GM18951 (cell line): ENCODE data around the gene MAOA.
"Not testable (repeated sequence)": the region's sequence is repeated elsewhere in the genome, so short reads cannot be mapped to it uniquely, and the experiment has no call there.

Source experiments
- POLR2A ChIP-seq: IDR thresholded peaks from 4 replicates; pipeline ENCODE4 v1.6.1; 2011; ENCODE audit warnings: mild to moderate bottlenecking; ENCODE audit not compliant: insufficient read length, insufficient read depth; ENCODE audit errors: extremely low read depth
- in situ Hi-C: fragments of 300-500 bp; cut with MboI; formaldehyde crosslinking; loops from one replicate; pipeline ENCODE4 v1.12.0; 2022; ENCODE audit warnings: low sequenced_read_pairs, mixed read lengths, inconsistent platforms; ENCODE audit not compliant: unreplicated experiment

The MAOA gene

GRCh38 chrX:43656005-43656494, at the start of gene MAOA:
MAOA (plus strand) TSS chrX:43656299; CDS start chrX:43656342, 43 bp downstream.
- no peak for TF ChIP-seq POLR2A
- in situ Hi-C loops = no loop called here

DNA sequence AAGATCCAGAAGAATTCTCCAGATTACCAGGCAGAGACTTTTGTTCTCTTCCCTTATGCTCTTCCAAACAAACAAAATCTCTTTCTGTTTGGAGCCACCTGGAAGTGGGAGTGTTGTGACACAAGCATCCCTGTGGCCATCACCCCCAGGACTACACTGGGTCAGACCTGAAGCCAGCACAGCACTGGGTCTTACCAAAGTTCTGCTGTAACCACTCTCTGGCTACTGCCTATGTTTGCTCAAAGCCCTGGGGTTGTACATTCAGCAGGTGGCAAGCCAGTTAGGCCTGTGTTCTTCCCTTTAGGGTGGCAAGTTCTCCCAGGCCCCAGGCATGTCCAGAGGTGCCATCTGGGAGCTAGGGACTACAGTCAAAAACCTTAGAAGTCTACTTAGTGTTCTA, 43.7 kb upstream of the MAOA start:
- no peak for TF ChIP-seq POLR2A
- in situ Hi-C loops = no loop called here

- TF ChIP-seq POLR2A = no peak
- in situ Hi-C loops = no loop called here
Measured at GRCh38 chrX:43615660-43616059, 40.4 kb upstream of the MAOA start.

DNA sequence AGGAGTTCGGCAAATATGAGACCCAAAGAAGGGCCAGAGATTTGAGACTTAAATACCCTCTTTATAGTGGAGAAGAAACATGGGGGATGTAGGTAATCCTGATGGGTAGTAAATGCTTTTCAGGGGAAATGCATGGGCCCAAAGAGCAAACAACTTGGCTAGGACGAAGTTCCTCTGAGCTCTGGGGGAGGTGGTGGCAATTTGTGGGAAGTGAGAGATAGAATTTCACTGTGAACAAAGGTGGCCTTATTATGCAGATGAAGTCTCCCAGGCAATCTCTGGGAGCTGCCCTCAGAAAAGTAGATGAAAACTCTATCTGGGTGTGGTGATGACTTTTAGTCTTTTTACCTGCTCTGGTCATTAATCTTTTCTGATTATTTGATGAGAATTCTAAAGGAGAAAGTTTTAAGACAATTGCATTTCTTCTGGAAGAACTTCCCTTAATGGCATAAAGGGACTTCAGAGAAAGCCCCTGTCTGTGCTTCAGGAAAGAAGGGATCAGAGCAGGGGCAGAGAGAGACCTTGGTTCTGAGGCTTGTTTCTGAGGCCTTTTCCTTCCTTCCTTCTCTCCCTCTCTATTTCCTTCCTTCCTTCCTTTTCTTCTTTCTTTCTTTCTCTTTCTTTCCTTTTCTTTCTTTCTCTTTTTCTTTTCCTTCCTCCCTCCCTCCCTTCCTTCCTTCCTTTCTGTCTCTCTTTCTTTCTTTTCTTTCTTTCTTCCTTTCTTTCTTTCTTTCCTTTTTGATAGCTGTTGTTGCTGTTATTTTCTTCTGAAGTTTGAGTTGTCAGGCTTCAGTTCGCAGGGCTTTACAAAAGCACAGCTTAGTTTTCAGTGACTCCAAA, 37.5 kb upstream of the MAOA start:
- in situ Hi-C loops = no loop called here
- no peak for TF ChIP-seq POLR2A

- in situ Hi-C loops = not testable (repeated sequence)
Measured at GRCh38 chrX:43619861-43620260, 36.2 kb upstream of the MAOA start.

DNA sequence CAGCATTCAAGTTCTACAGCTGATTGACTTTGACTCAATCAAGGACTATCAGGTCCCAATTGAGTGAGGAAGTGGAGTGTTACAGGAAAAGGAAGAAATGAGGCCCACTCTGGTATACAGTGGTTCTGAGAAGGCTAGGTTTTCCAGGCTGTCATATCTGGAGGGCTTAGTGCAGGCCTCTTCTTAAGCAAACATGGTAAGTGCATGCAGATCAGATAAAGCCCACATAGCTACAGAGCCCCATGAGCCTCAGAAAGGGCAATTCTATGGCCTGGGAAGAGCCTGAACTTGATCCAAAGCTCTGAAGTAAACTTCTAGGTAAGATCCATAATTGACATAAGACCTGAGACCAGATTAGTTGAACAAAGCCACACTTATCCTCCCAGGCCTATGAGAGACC, 29.0 kb upstream of the MAOA start:
- in situ Hi-C loops = no loop called here
- TF ChIP-seq POLR2A = no peak

DNA sequence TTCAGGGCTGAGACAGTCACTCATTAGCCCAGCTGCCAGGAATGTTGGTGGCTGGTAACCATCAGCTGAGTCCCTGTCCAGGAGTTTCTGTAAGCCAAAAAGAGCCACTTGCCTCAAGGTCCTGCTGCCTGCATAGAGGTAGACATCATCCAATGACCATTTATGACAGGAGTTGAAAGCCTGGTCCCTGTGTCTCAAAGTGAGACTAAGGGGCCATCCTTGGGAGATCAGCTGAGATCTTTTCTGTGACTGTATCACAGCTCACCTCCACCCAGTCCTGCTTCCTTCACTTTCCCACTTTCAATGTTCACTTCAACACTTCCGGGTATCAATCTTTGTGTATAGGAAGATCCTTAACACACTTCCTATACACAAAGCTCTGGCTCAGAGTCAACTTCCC, 28.4 kb upstream of the MAOA start:
- TF ChIP-seq POLR2A = no peak
- in situ Hi-C loops = no loop called here

DNA sequence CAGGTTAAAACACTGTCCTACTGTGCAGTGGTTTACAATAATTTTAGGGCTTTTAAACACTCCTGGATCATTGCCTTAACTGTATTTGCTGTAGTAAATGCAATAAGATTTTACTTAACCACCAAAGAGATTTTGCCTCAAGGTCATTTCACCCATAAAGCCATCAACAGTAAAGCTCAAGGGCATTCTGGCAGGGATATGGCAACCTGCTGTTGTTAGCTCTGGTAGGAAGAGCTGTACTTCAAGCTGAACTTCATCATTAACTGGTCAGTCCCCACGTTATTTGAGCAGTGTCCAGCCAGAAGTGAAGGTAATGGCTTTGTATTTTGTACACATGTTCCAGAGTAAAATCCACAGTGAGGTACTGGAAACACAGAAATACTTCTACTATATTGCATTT, 26.9 kb upstream of the MAOA start:
- in situ Hi-C loops = no loop called here

GRCh38 chrX:43631841-43632240, 24.3 kb upstream of the MAOA start:
- in situ Hi-C loops = no loop called here
- TF ChIP-seq POLR2A = no peak

More for the DNA sequence above, 26.9 kb upstream of the MAOA start:
- no peak for TF ChIP-seq POLR2A

DNA sequence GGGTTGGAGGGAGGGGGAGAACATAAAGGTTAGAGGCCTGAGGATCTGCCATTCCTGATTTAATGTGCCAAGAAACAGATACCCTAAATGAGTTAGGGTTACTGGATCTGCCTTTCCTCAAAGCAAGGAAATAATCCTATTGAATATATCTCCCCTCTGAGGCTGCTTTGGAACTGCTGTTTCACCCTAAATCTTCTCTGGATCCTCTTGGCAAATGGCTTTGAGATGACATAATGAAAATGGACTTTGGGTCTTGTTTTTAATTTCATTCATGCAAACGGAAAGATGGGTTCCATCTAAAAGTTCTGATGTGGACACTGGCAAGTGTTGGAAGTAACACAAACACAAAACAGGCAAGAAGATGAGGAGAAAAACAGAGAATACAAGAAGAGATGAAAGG, 23.0 kb upstream of the MAOA start:
- TF ChIP-seq POLR2A = no peak
- in situ Hi-C loops = no loop called here

DNA sequence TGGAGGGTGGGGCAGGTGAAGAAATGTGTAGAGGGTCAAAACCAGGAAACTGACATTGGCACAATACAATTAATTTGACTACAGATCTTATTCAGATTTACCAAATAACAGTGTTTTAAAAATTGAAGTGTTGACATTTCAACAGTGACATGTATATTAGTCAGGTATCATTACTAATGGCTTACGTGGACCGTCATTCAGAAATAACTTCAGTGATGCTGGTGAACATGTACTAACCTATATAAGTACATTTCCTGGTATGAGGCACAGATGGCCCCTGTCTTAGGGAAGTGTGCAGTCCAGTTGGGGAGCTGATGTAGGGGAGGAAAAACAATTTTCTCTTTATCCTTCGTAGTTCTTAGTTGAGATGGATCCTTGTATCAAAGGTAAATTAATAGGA, 22.3 kb upstream of the MAOA start:
- no peak for TF ChIP-seq POLR2A
- in situ Hi-C loops = no loop called here

DNA sequence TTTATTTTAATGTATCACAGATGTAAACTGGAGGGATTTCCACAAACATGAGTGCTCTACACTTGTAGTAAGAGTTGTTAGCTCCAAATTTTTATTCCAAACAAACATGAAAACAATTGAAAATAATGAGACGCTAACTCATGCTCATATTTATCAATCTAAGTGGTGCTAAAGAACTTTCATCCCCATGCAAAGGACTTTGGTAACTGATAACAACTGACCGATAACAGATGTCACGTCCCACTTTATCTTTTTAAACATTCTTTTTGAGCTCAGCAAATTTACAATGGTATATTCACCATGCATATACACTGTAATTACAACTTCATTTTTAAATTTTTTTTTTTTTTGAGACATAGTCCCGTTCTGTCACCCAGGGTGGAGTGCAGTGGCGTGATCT, 15.6 kb upstream of the MAOA start:
- no peak for TF ChIP-seq POLR2A
- in situ Hi-C loops = no loop called here

DNA sequence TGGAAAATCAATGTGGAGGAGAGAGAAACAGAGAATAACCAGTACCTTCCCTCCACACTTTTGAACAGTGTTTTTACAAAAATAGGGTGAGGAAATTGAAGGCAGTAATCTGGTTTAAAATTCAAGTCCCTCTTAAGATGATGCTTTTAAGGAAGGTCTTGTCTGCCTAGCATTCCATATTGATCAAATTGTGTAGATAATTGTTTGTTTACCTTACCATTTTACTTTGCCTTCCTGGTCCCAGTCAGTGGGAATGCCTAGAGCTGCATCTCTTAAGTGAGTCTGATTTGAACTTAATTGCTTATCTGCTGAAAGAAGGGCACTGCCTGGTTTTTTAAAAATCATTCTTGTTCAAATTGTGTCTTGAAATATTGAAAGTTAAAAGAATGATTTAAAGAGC, 14.4 kb upstream of the MAOA start:
- no peak for TF ChIP-seq POLR2A
- in situ Hi-C loops = no loop called here

GRCh38 chrX:43643201-43643600, 12.9 kb upstream of the MAOA start:
- in situ Hi-C loops = no loop called here
- TF ChIP-seq POLR2A = no peak
